DLD1 (cell line): Measurements from ENCODE around the gene PPP1R16B.

Source experiments
- in situ Hi-C: cut with HindIII; loops from 2 replicates; pipeline ENCODE4 v1.10.0; 2017; ENCODE audit warnings: low sequenced_read_pairs

PPP1R16B gene

GRCh38 chr20:38825901-38826625 lies 20.6 kb downstream of the PPP1R16B start:
- in situ Hi-C loops, result no loop called here

- in situ Hi-C loops, result no loop called here
Measured at GRCh38 chr20:38827770-38828281, 22.3 kb downstream of the PPP1R16B start.

- in situ Hi-C loops, result no loop called here
Measured at GRCh38 chr20:38828514-38829295, 23.2 kb downstream of the PPP1R16B start.

- in situ Hi-C loops, result no loop called here
Measured at GRCh38 chr20:38829296-38829875, 23.9 kb downstream of the PPP1R16B start.

GRCh38 chr20:38830356-38830755 lies 24.9 kb downstream of the PPP1R16B start:
- in situ Hi-C loops, result no loop called here

- in situ Hi-C loops, result no loop called here
Measured at GRCh38 chr20:38831049-38831691, 25.7 kb downstream of the PPP1R16B start.

GRCh38 chr20:38831995-38832620 lies 26.6 kb downstream of the PPP1R16B start:
- in situ Hi-C loops, result no loop called here

GRCh38 chr20:38833154-38833856 lies 27.8 kb downstream of the PPP1R16B start:
- in situ Hi-C loops, result no loop called here

GRCh38 chr20:38833857-38834164 lies 28.3 kb downstream of the PPP1R16B start:
- in situ Hi-C loops, result no loop called here

GRCh38 chr20:38834868-38835267 lies 29.4 kb downstream of the PPP1R16B start:
- in situ Hi-C loops, result no loop called here

- in situ Hi-C loops, result no loop called here
Measured at GRCh38 chr20:38835792-38836191, 30.3 kb downstream of the PPP1R16B start.

- in situ Hi-C loops, result no loop called here
Measured at GRCh38 chr20:38836991-38837390, 31.5 kb downstream of the PPP1R16B start.

- in situ Hi-C loops, result no loop called here
Measured at GRCh38 chr20:38838326-38838725, 32.8 kb downstream of the PPP1R16B start.

- in situ Hi-C loops, result no loop called here
Measured at GRCh38 chr20:38839563-38839962, 34.1 kb downstream of the PPP1R16B start.

- in situ Hi-C loops, result no loop called here
Measured at GRCh38 chr20:38840053-38840893, 34.8 kb downstream of the PPP1R16B start.

GRCh38 chr20:38840894-38841470 lies 35.5 kb downstream of the PPP1R16B start:
- in situ Hi-C loops, result no loop called here

GRCh38 chr20:38841570-38841969 lies 36.1 kb downstream of the PPP1R16B start:
- in situ Hi-C loops, result no loop called here

- in situ Hi-C loops, result no loop called here
Measured at GRCh38 chr20:38842026-38842425, 36.5 kb downstream of the PPP1R16B start.

- in situ Hi-C loops, result no loop called here
Measured at GRCh38 chr20:38842558-38842981, 37.1 kb downstream of the PPP1R16B start.
